Heart right ventricle (tissue), 16 donors: ENCODE measurements around the gene ZNF423. TPM values are rescaled to one million over a fixed set of nuclear protein-coding genes. Genes with fewer than 3 reads are reported as not detected.

ENCODE experiments used
- ATAC-seq, 8 donors: fragments of 200-7000 bp; cut with Tn5 transposase; one replicate each; pipeline ENCODE4 v1.9.1; 2020; ENCODE audit warnings: mild to moderate bottlenecking in 8 of 8, moderate library complexity in 8 of 8, moderate number of reproducible peaks in 1 of 8
- DNase-seq, 2 donors: peaks; one replicate each; pipeline ENCODE4 v3.0.0-alpha.2; 2020
- H3K27ac ChIP-seq, 10 donors: fragments of 200-600 bp; sonication (generic) in 2 of 10; one replicate each; pipeline versions ENCODE4 v1.5.0 to v1.8.0; 2020 to 2022; ENCODE audit warnings: mild to moderate bottlenecking in 3 of 10
- H3K27me3 ChIP-seq, 7 donors: fragments of 200-600 bp; one replicate each; pipeline ENCODE4 v1.8.0; 2021 to 2022; ENCODE audit warnings: mild to moderate bottlenecking in 2 of 7
- H3K36me3 ChIP-seq, 9 donors: fragments of 200-600 bp; sonication (generic) in 1 of 9; one replicate each; pipeline versions ENCODE4 v1.5.0 to v1.8.0; 2020 to 2022; ENCODE audit warnings: mild to moderate bottlenecking in 2 of 9
- H3K4me1 ChIP-seq, 9 donors: fragments of 200-600 bp; sonication (generic) in 1 of 9; one replicate each; pipeline versions ENCODE4 v1.5.0 to v1.8.0; 2020 to 2022; ENCODE audit warnings: mild to moderate bottlenecking in 4 of 9
- H3K4me3 ChIP-seq, 10 donors: fragments of 200-600 bp; sonication (generic) in 2 of 10; one replicate each; pipeline versions ENCODE4 v1.5.0 to v1.8.0; 2020 to 2022; ENCODE audit warnings: mild to moderate bottlenecking in 7 of 10, moderate library complexity in 2 of 10
- H3K9me3 ChIP-seq, 11 donors: fragments of 200-600 bp in 10 of 11; sonication (generic) in 2 of 11; one replicate each; pipeline versions ENCODE4 v1.5.0 to v1.8.0; 2013 to 2022; ENCODE audit warnings: mild to moderate bottlenecking in 2 of 11, control low read depth in 1 of 11, moderate library complexity in 1 of 11
- CTCF ChIP-seq, 9 donors: fragments of 200-600 bp; sonication (generic) in 2 of 9; IDR thresholded peaks; one replicate each; pipeline versions ENCODE4 v1.5.0 to v1.8.0; 2021 to 2022; ENCODE audit warnings: antibody characterized with exemption in 9 of 9, mild to moderate bottlenecking in 5 of 9, moderate library complexity in 1 of 9
- WGBS, 2 donors: extraction: QIAGEN DNeasy Blood & Tissue Kit; methylation state at CpG; one replicate each; pipeline ENCODE4 v1.1.7; 2013; ENCODE audit warnings: inconsistent platforms in 1 of 2; 5-methylcytosine and 5-hydroxymethylcytosine counted together
- intact Hi-C, 10 donors: fragments of 100-400 bp; cut with DNase I; formaldehyde crosslinking; loops; one replicate each; pipeline versions ENCODE4 v1.11.1 to v1.14.2; 2022
- polyA plus RNA-seq, 2 donors: library from polyadenylated mRNA; stranded (reverse); fragments of 200-250 nt; gene quantifications; one replicate each; pipeline ENCODE4 v1.2.3, GENCODE V29; 2013
- total RNA-seq, 10 donors: library from RNA; stranded (reverse); fragmentation: NEBNext Ultra II Directional in 3 of 10; extraction: Animal tissue kit (Norgen Biotek cat#: 25700) in 3 of 10; gene quantifications; one replicate each; pipeline versions ENCODE4 v1.2.1 to v1.2.4, GENCODE V29; 2021 to 2023
- donor health status: Arrhythmogenic right ventricular cardiomyopathy.
- donor health status: ischemic (EF 13 %, LVEDD 7.1; RV severe dilation, severe dysfunction).
- donor health status: healthy with polysubstance abuse.
- donor health status: DM: no; HTN: yes; CAD: no.
- donor health status: DM: no; HTN: no; CAD: no.
- donor health status: ischemic (EF 25% LVEDD 6.9; RV normal size, moderate dysfunction).
- donor health status: ischemic (EF 25% LVEDD 5.7; RV mildly dilated, moderate dysfunction).
- donor health status: healthy.
- donor health status: DM: yes; HTN: yes; CAD: no.
- donor health status: Ischemic cardiomyopathy.
- donor health status: ischemic (EF 35%, LVEDD 5.7; RV mildly dilated, moderate dysfunction).
- donor health status: nonischemic (EF 11% LVEDD 7.7; RV severe dilation, severe dysfunction).
- donor health status: DM: yes; HTN: yes; CAD: no.
- donor health status: PGD.
- donor health status: ischemic (EF 29% LVEDD 5.4; RV normal size, mild dysfunction).
- donor health status: nonischemic (EF 23%, LVEDD 6.1; RV moderate dilation, normal function).

Gene ZNF423
- total and polyA plus RNA-seq, 12 donors, result 2.6 to 10.6 (median 7.0) TPM

GRCh38 chr16:49439050-49439449, 416.9 kb downstream of the ZNF423 start:
- Histone ChIP-seq H3K9me3 (no peaks in the 10 kb centered on the region), H3K4me1 (peaks cover 0 to 44% (median 16%) of the 10 kb centered on the region in 9 donors), H3K27me3 (peaks cover 0 to 11% (median 0%) of the 10 kb centered on the region in 7 donors), H3K4me3 (no peak overlapping the region), H3K36me3 (no peaks in the 10 kb centered on the region), H3K27ac (peak overlapping the region in 4 of 10 donors; percentile 7 to 86 (median 44))
- intact Hi-C loops, result no loop called here
- WGBS, 2 donors, result 65 to 71% methylated on average over 7 of the region's 7 CpGs
- DNase-seq (no peak), ATAC-seq (no peak)
- TF ChIP-seq CTCF (IDR thresholded peaks at IDR 0.05), result no peak

Other genes starting within 250 kb of the ZNF423 start
- gene CNEP1R1, start 169.1 kb upstream of the ZNF423 start, total RNA-seq, result 10 to 100 TPM; 12.4 to 20.6 (median 17.6) TPM
- gene CNEP1R1, start 169.1 kb upstream of the ZNF423 start, polyA plus RNA-seq, result 10 to 100 TPM in 1 of 2 donors, 1 to 10 TPM in 1; 9.7 to 22.4 TPM
- 10 to 100 TPM in 7 of 10 donors, 1 to 10 TPM in 3; 8.7 to 15.8 (median 11.2) TPM for gene HEATR3, start 209.9 kb upstream of the ZNF423 start, total RNA-seq
- gene HEATR3, start 209.9 kb upstream of the ZNF423 start, polyA plus RNA-seq, result 1 to 10 TPM; 3.8 to 4.3 TPM